Panc1 (cell line): ENCODE results near the gene E2F6.

Experiments
- CTCF ChIP-seq: fragments of 450-650 bp; IDR thresholded peaks from 2 replicates; pipeline ENCODE4 v1.5.1; 2017; ENCODE audit warnings: mild to moderate bottlenecking
- POLR2AphosphoS5 ChIP-seq: IDR thresholded peaks from 2 replicates; pipeline ENCODE4 v1.6.1; 2012; ENCODE audit warnings: mild to moderate bottlenecking, low read depth, low read length, moderate library complexity

GRCh38 chr2:11409572-11409959, 56.4 kb downstream of the E2F6 start:
- no peak for TF ChIP-seq CTCF
- TF ChIP-seq POLR2AphosphoS5: no peak
